ENCODE measurements around the gene CYP27B1.

- no peak for TF ChIP-seq CTCF (IDR thresholded peaks at IDR 0.05)
- no peak for TF ChIP-seq POLR2A (IDR thresholded peaks at IDR 0.05)
Observed at GRCh38 chr12:57731411-57732080, 35.3 kb downstream of the CYP27B1 start.

Measured in uterus (tissue), 2 donors.